Skeletal muscle tissue (tissue), 4 donors: Measurements from ENCODE around the gene AP5Z1. TPM values are rescaled to one million over a fixed set of nuclear protein-coding genes. Genes with fewer than 3 reads are reported as not detected.

ENCODE experiments used
- H3K27ac ChIP-seq: one replicate; pipeline ENCODE4 v1.7.0; 2013; ENCODE audit warnings: mild to moderate bottlenecking, low read depth, low read length, inconsistent platforms
- H3K27me3 ChIP-seq, 3 donors: one replicate each; pipeline ENCODE4 v1.7.0; 2013; ENCODE audit warnings: low read length in 3 of 3; ENCODE audit not compliant: control insufficient read depth in 3 of 3, insufficient read depth in 3 of 3
- H3K36me3 ChIP-seq, 3 donors: one replicate each; pipeline ENCODE4 v1.7.0; 2013; ENCODE audit warnings: low read length in 3 of 3; ENCODE audit not compliant: control insufficient read depth in 3 of 3, insufficient read depth in 3 of 3
- H3K4me1 ChIP-seq, 3 donors: one replicate each; pipeline ENCODE4 v1.7.0; 2013; ENCODE audit warnings: low read length in 3 of 3, mild to moderate bottlenecking in 3 of 3; ENCODE audit not compliant: control insufficient read depth in 3 of 3, insufficient read depth in 3 of 3
- H3K4me3 ChIP-seq, 3 donors: one replicate each; pipeline ENCODE4 v1.7.0; 2013; ENCODE audit warnings: low read length in 3 of 3
- H3K9ac ChIP-seq, 3 donors: one replicate each; pipeline ENCODE4 v1.7.0; 2013; ENCODE audit warnings: low read length in 3 of 3, mild to moderate bottlenecking in 3 of 3, moderate library complexity in 2 of 3, low read depth in 1 of 3
- H3K9me3 ChIP-seq, 3 donors: one replicate each; pipeline ENCODE4 v1.7.0; 2013; ENCODE audit warnings: low read length in 3 of 3; ENCODE audit not compliant: control insufficient read depth in 3 of 3
- total RNA-seq: library from RNA; depleted of rRNA; stranded (reverse); fragments of >200 nt; gene quantifications from one replicate; pipeline ENCODE4 v1.2.3, GENCODE V29; 2014
- donor health status: Osteomylitis.

Gene AP5Z1
- total RNA-seq, 1 donor from 2014 or later: 13.6 TPM

DNA sequence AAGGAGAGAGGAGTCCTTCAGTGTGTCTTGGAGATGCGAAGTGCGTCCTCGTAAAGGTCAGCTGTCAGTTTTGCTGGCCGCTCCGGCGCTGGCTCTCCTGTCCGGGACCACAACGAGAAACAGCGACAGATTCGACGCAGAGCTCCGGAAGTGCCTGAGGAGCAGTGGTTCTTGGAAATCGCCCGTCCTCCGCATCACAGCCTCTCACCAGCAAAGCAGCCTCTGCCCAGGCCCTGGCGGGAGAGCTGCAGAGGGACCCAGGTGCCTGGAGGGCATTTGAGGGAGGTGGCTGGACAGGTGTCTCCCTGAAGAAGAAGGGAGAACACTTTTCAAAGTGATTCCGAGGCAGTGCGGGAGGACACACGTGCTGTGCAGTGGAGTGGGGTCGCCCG lies 11.6 kb upstream of the AP5Z1 start:
- Histone ChIP-seq H3K4me1 (peaks cover 4 to 12% (median 5%) of the 10 kb centered on the region in 3 donors), H3K9me3 (no peaks in the 10 kb centered on the region), H3K27ac (no peak overlapping the region), H3K9ac (no peak overlapping the region), H3K36me3 (peaks cover 55 to 62% (median 60%) of the 10 kb centered on the region in 3 donors), H3K27me3 (no peaks in the 10 kb centered on the region), H3K4me3 (no peak overlapping the region)

GRCh38 chr7:4764402-4765007 lies 10.9 kb upstream of the AP5Z1 start:
- Histone ChIP-seq H3K36me3 (peaks cover 52 to 58% (median 55%) of the 10 kb centered on the region in 3 donors), H3K27me3 (no peaks in the 10 kb centered on the region)

DNA sequence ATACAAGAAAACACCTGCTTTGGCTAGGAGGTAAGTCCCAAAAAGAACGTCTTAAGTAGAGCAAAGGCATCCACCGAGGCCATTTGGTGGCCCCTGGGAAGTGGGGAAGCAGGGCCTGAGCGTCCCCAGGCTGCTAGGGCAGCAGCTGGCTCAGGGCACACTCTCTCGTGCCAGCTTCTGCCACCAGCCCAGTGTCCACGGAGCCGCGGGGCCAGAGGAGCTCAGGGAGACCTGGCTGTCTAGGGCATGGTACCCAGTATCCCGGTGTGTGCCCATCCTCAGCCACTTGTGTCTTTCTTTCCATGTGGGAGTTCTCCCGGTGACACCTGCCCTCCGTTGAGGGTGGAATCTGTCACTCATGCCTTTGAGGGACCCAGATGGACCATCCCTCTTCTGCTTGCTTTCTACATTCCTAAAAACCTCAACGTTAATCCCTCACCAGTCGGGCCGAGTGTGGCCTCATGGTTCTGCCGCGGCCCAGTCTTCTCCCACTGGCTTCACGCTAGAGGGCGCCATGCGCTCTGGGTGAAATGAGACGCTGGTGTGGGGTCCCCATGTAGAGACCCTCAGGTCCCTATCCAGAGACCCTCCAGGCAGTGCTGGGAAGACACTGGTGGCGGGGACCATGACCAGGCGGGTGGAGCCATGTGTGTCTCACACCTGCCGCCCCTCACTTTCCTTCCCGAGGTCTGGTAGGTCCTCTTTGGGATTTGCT lies 9.5 kb upstream of the AP5Z1 start:
- H3K9ac ChIP-seq: no peak overlapping the region
- H3K36me3 ChIP-seq: peaks cover 42 to 49% (median 44%) of the 10 kb centered on the region in 3 donors
- no peaks in the 10 kb centered on the region for H3K27me3 ChIP-seq
- no peak overlapping the region for H3K4me3 ChIP-seq
- H3K27ac ChIP-seq: no peak overlapping the region
- H3K4me1 ChIP-seq: peaks cover 8 to 23% (median 15%) of the 10 kb centered on the region in 3 donors
- H3K9me3 ChIP-seq: no peaks in the 10 kb centered on the region

More at GRCh38 chr7:4764402-4765007, 10.9 kb upstream of the AP5Z1 start:
- H3K27ac ChIP-seq: no peak overlapping the region
- peaks cover 8 to 19% (median 12%) of the 10 kb centered on the region in 3 donors for H3K4me1 ChIP-seq
- no peak overlapping the region for H3K9ac ChIP-seq
- no peak overlapping the region for H3K4me3 ChIP-seq
- no peaks in the 10 kb centered on the region for H3K9me3 ChIP-seq

DNA sequence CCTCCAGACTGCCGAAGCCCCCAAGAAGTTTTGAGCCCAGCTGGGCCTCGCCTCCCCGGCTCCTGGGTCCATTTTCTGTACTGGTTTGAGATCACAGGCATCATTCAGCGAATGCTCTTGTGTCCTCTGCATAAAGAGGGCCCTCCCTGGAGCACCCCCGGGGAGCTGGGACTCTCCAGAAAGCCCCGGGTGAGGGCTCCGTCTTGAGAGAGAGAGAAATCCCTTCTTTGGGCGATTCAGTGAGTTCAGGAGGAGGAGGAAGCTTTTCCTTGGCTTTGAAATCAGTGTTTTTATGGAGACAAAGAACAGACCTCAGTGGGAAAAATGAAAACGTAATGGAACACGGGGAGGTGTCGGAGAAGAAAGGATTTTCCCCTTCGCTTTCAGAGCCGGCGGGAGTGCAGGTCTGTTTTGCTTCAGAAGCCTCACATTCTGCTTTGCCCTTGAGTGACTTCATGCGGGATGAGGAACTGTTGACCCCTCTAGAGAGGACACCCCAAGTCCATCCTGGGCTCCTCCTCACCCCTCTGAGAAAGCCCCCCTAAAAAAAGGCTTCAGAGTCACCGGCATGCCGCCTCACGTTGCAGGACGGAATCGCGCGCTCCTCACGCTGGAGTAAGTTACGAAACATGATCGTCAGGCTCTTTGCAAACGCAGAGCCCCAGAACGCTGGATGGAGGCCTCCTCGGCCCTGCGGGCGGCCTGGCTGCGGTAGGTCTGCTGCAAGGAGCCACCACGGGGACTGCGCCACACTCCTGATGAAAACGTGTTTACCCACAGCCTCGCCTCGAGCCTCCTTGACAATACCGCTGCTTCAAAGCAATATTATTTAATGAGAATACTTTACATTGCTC lies 8.5 kb upstream of the AP5Z1 start:
- H3K4me1 ChIP-seq: peaks cover 8 to 23% (median 15%) of the 10 kb centered on the region in 3 donors
- H3K9me3 ChIP-seq: no peaks in the 10 kb centered on the region
- no peak overlapping the region for H3K4me3 ChIP-seq
- no peak overlapping the region for H3K9ac ChIP-seq
- peaks cover 33 to 40% (median 34%) of the 10 kb centered on the region in 3 donors for H3K36me3 ChIP-seq
- H3K27ac ChIP-seq: no peak overlapping the region
- H3K27me3 ChIP-seq: no peaks in the 10 kb centered on the region

GRCh38 chr7:4768597-4769569 lies 6.5 kb upstream of the AP5Z1 start:
- peaks cover 8 to 23% (median 15%) of the 10 kb centered on the region in 3 donors for H3K4me1 ChIP-seq
- H3K4me3 ChIP-seq: no peak overlapping the region
- H3K36me3 ChIP-seq: peaks cover 19 to 21% (median 19%) of the 10 kb centered on the region in 3 donors
- H3K9ac ChIP-seq: peak overlapping the region in 2 of 3 donors; percentile 27 to 54
- H3K27me3 ChIP-seq: no peaks in the 10 kb centered on the region
- no peaks in the 10 kb centered on the region for H3K9me3 ChIP-seq
- H3K27ac ChIP-seq: peak overlapping the region; percentile 68

- H3K36me3 ChIP-seq: peaks cover 10 to 14% (median 13%) of the 10 kb centered on the region in 3 donors
- no peaks in the 10 kb centered on the region for H3K9me3 ChIP-seq
- H3K27me3 ChIP-seq: no peaks in the 10 kb centered on the region
- H3K4me1 ChIP-seq: peaks cover 14 to 29% (median 21%) of the 10 kb centered on the region in 3 donors
- H3K27ac ChIP-seq: no peak overlapping the region
- H3K9ac ChIP-seq: no peak overlapping the region
- H3K4me3 ChIP-seq: no peak overlapping the region
These were observed 5.7 kb upstream of the AP5Z1 start for GRCh38 chr7:4769761-4770160.

GRCh38 chr7:4770886-4771285 lies 4.5 kb upstream of the AP5Z1 start:
- Histone ChIP-seq H3K9ac (no peak overlapping the region), H3K27me3 (no peaks in the 10 kb centered on the region), H3K27ac (no peak overlapping the region), H3K4me3 (no peak overlapping the region), H3K9me3 (no peaks in the 10 kb centered on the region), H3K36me3 (peaks cover 6 to 11% (median 9%) of the 10 kb centered on the region in 3 donors), H3K4me1 (peaks cover 15 to 31% (median 24%) of the 10 kb centered on the region in 3 donors)

GRCh38 chr7:4771737-4772136 lies 3.7 kb upstream of the AP5Z1 start:
- no peak overlapping the region for H3K9ac ChIP-seq
- no peak overlapping the region for H3K27ac ChIP-seq
- no peaks in the 10 kb centered on the region for H3K9me3 ChIP-seq
- H3K36me3 ChIP-seq: peaks cover 6 to 11% (median 10%) of the 10 kb centered on the region in 3 donors
- H3K27me3 ChIP-seq: no peaks in the 10 kb centered on the region
- no peak overlapping the region for H3K4me3 ChIP-seq
- peaks cover 22 to 39% (median 32%) of the 10 kb centered on the region in 3 donors for H3K4me1 ChIP-seq

DNA sequence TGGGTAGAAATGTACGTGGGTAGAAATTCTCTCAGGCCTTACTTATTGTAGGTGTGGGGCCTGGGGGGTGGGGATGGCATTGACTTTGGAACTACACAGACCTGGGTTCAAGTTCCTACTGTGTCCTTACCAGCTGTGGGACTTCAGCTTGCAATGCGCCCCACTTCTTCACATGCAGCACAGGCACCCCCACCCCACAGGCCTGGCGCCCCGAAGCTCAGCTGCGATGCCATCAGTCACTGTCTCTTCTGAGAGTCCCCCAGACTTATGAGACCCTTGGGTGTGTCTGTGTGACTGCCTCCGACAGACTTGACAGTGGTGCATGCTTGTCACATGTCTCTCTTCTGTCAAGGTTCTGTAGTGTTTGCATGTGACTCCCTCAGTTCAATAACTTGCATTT lies 3.1 kb upstream of the AP5Z1 start:
- Histone ChIP-seq H3K4me3 (no peak overlapping the region), H3K4me1 (peaks cover 23 to 43% (median 35%) of the 10 kb centered on the region in 3 donors), H3K27ac (no peak overlapping the region), H3K9me3 (no peaks in the 10 kb centered on the region), H3K9ac (no peak overlapping the region), H3K36me3 (peaks cover 3 to 9% (median 8%) of the 10 kb centered on the region in 3 donors), H3K27me3 (no peaks in the 10 kb centered on the region)
